Gastroesophageal sphincter (tissue), 4 donors: ENCODE measurements around the gene KANK4. TPM values are rescaled to one million over a fixed set of nuclear protein-coding genes. Genes with fewer than 3 reads are reported as not detected.

Source experiments
- ATAC-seq: fragments of 150-250 bp; one replicate; pipeline ENCODE4 v1.9.1; 2016; ENCODE audit warnings: mild to moderate bottlenecking, moderate library complexity
- H3K27ac ChIP-seq, 4 donors: fragments of 200-600 bp; sonication (generic) in 3 of 4; 1 replicate in 3 of 4; 2 replicates in 1 of 4; pipeline ENCODE4 v1.5.1; 2016 to 2019
- H3K27me3 ChIP-seq: fragments of 200-600 bp; sonication (generic); one replicate; pipeline ENCODE4 v1.5.1; 2019
- H3K36me3 ChIP-seq, 2 donors: fragments of 200-600 bp; sonication (generic); one replicate each; pipeline ENCODE4 v1.5.1; 2019; ENCODE audit warnings: control low read depth in 1 of 2
- H3K4me1 ChIP-seq, 3 donors: fragments of 200-600 bp; sonication (generic); 1 replicate in 2 of 3; 2 replicates in 1 of 3; pipeline ENCODE4 v1.5.1; 2016 to 2019; ENCODE audit warnings: control low read depth in 2 of 3
- H3K4me3 ChIP-seq, 2 donors: fragments of 200-600 bp; sonication (generic); one replicate each; pipeline ENCODE4 v1.5.1; 2019; ENCODE audit warnings: mild to moderate bottlenecking in 1 of 2, moderate library complexity in 1 of 2
- H3K9me3 ChIP-seq, 3 donors: fragments of 200-600 bp; sonication (generic); one replicate each; pipeline ENCODE4 v1.5.1; 2017 to 2019; ENCODE audit warnings: control low read depth in 2 of 3
- EP300 ChIP-seq: sonication (generic); formaldehyde crosslinking; IDR thresholded peaks from one replicate; pipeline ENCODE4 v1.6.1; 2017; ENCODE audit warnings: antibody characterized with exemption, mild to moderate bottlenecking
- POLR2A ChIP-seq, 2 donors: fragments of 450-650 bp; IDR thresholded peaks; one replicate each; pipeline ENCODE4 v1.6.1; 2017; ENCODE audit warnings: antibody characterized with exemption in 2 of 2, mild to moderate bottlenecking in 2 of 2, moderate library complexity in 1 of 2
- POLR2AphosphoS5 ChIP-seq: sonication (generic); formaldehyde crosslinking; IDR thresholded peaks from one replicate; pipeline ENCODE4 v1.6.1; 2017; ENCODE audit warnings: antibody characterized with exemption
- whole genome bisulfite sequencing, 2 donors: methylation state at CpG; one replicate each; pipeline ENCODE4 v1.1.5; 2018; ENCODE audit warnings: low coverage in 1 of 2; 5-methylcytosine and 5-hydroxymethylcytosine counted together
- total RNA-seq, 4 donors: library from RNA; depleted of rRNA; stranded (reverse); fragments of >200 nt; gene quantifications; one replicate each; pipeline ENCODE4 v1.1.0, GENCODE V29; 2016
- TF ChIP-seq, protein P1 (sequence below), 4 experiments: fragments of 200-600 bp in 2 of 4; fragments of 450-650 bp in 2 of 4; sonication (generic) in 1 of 4; IDR thresholded peaks; one replicate each; pipeline ENCODE4 v1.5.1; 2017 to 2019; ENCODE audit warnings: antibody characterized with exemption in 4 of 4, mild to moderate bottlenecking in 2 of 4, moderate library complexity in 2 of 4

The KANK4 gene
- total RNA-seq, 4 donors from 2014 or later: 0.16 to 0.73 (median 0.29) TPM

DNA sequence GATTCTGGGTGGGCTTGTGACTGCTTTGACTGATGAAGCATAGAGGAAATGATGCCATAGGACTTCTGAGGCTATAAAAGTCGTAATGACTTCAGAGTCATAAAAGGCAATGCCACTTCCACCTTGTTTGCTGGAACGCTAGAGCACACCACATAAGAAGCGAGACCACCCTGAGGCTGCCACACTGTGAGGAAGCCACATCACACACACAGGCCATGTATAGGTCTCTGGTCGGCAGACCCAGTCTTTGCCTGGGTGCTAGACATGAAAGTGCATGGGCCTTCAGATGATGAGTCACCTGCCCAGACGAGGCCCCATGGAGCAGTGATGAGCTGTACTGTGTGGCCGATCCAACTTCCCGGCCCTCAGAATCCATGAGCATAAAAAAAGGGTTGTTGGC lies 14.2 kb upstream of the KANK4 start:
- 29 to 87% methylated on average over 1 to 3 of the region's 7 CpGs for WGBS, 2 donors
- no peak for ATAC-seq

DNA sequence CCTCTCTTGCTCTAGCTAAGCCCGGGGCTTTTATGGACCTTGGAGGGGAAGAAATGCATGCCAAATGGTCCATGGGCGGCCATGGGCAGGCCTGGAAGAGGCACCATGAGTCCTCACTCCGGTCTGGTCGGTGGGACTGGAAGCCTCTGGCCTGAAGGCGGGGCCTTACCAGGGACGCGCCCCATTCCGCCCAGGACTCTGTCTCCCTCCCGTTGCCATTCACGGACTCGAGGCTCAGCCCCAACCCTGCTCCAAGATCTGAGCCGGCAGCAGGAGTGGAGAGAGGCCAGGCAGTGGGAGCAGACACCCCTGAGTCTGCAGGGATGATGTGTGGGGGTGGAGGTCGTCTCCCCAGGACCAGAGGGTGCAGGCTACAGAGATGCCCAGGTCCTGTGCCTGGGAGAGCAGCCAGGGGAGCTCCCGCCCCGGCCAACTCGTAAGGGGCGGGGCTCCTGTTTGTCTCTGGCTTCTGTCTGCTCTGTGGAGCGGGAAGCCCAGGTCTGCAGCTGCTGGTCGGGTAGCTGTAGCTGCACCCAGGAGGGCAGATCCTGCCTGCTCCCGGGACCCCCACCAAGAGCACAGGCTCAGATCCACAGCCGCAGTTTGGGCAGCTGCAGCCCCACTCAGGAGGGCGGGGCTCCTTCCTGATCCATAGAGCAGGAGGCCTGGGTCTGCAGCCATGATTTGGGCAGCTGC lies 8.3 kb upstream of the KANK4 start:
- Histone ChIP-seq H3K4me1 (no peaks in the 10 kb centered on the region), H3K27me3 (peaks cover 12% of the 10 kb centered on the region), H3K4me3 (no peak overlapping the region), H3K36me3 (no peaks in the 10 kb centered on the region), H3K27ac (no peak overlapping the region), H3K9me3 (no peaks in the 10 kb centered on the region)
- no peak for ATAC-seq
- 60% methylated on average over 1 of the region's 22 CpGs; no CpG with 5 or more reads in 1 of the 2 donors for WGBS, 2 donors
- TF ChIP-seq POLR2AphosphoS5 (no peak), POLR2A (IDR thresholded peaks at IDR 0.05) (no peak), EP300 (no peak)
- TF ChIP-seq, protein P1, sequence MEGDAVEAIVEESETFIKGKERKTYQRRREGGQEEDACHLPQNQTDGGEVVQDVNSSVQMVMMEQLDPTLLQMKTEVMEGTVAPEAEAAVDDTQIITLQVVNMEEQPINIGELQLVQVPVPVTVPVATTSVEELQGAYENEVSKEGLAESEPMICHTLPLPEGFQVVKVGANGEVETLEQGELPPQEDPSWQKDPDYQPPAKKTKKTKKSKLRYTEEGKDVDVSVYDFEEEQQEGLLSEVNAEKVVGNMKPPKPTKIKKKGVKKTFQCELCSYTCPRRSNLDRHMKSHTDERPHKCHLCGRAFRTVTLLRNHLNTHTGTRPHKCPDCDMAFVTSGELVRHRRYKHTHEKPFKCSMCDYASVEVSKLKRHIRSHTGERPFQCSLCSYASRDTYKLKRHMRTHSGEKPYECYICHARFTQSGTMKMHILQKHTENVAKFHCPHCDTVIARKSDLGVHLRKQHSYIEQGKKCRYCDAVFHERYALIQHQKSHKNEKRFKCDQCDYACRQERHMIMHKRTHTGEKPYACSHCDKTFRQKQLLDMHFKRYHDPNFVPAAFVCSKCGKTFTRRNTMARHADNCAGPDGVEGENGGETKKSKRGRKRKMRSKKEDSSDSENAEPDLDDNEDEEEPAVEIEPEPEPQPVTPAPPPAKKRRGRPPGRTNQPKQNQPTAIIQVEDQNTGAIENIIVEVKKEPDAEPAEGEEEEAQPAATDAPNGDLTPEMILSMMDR (IDR thresholded peaks at IDR 0.05): no peak

More for the DNA sequence above, 14.2 kb upstream of the KANK4 start:
- H3K4me1 ChIP-seq: peaks cover 0 to 14% (median 0%) of the 10 kb centered on the region in 3 donors
- TF ChIP-seq EP300 (no peak), POLR2A (IDR thresholded peaks at IDR 0.05) (no peak), POLR2AphosphoS5 (no peak)
- TF ChIP-seq, protein P1 (IDR thresholded peaks at IDR 0.05): no peak
- no peak overlapping the region for H3K4me3 ChIP-seq
- H3K9me3 ChIP-seq: no peaks in the 10 kb centered on the region
- H3K36me3 ChIP-seq: no peaks in the 10 kb centered on the region
- no peaks in the 10 kb centered on the region for H3K27me3 ChIP-seq
- no peak overlapping the region for H3K27ac ChIP-seq

DNA sequence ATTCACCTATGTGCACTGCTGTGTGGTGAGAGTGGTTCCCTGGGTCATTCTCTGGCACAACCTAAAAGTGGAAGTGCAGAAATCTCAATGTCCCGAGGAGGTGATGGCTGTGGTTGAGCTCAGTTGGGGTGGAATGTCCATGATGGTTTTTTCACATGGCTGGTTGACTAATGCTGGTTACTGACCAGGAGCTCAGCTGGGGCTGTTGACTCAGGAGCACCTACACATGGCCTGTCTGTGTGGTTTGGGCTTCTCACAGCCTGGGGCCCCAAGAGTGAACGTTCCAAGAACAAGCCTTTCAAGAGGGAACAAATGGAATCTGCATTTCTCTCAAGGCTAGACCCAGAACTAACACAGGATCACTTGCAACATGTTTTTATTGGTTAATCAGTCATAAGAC lies 6.4 kb upstream of the KANK4 start:
- Histone ChIP-seq H3K9me3 (no peaks in the 10 kb centered on the region), H3K4me3 (no peak overlapping the region), H3K27ac (no peak overlapping the region), H3K36me3 (no peaks in the 10 kb centered on the region), H3K4me1 (no peaks in the 10 kb centered on the region), H3K27me3 (peaks cover 15% of the 10 kb centered on the region)
- WGBS, 2 donors: 83% methylated on average over 1 of the region's 2 CpGs; no CpG with 5 or more reads in 1 of the 2 donors
- ATAC-seq: no peak
- TF ChIP-seq POLR2AphosphoS5: no peak
- TF ChIP-seq EP300: no peak
- TF ChIP-seq, protein P1 (IDR thresholded peaks at IDR 0.05): no peak
- no peak for TF ChIP-seq POLR2A (IDR thresholded peaks at IDR 0.05)

DNA sequence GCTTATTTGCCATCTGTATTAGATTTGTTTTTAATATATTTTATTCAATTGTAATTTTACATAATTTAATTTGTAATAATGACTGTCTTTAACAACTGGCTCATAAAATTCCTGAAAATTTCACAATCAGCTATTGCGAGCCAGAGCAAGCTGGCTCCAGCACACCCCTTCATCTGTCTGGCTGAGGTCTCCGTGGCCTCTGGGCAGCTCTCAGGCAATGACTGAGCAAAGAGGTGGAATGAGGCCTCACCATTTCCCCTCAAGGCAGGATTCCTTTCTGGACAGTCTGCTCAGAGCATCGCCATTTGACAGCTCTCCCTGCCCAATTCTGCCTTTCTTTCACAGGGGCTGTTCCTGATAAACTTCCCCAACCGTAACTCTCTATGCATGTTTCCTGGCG lies 5.8 kb upstream of the KANK4 start:
- H3K36me3 ChIP-seq: no peaks in the 10 kb centered on the region
- 96% methylated on average over 3 of the region's 5 CpGs; no CpG with 5 or more reads in 1 of the 2 donors for WGBS, 2 donors
- H3K4me3 ChIP-seq: no peak overlapping the region
- H3K27me3 ChIP-seq: peaks cover 21% of the 10 kb centered on the region
- H3K27ac ChIP-seq: no peak overlapping the region
- TF ChIP-seq, protein P1 (IDR thresholded peaks at IDR 0.05): no peak
- TF ChIP-seq POLR2AphosphoS5: no peak
- TF ChIP-seq POLR2A (IDR thresholded peaks at IDR 0.05): no peak
- no peak for TF ChIP-seq EP300
- H3K9me3 ChIP-seq: no peaks in the 10 kb centered on the region
- peak; percentile 72 for ATAC-seq
- H3K4me1 ChIP-seq: no peaks in the 10 kb centered on the region

DNA sequence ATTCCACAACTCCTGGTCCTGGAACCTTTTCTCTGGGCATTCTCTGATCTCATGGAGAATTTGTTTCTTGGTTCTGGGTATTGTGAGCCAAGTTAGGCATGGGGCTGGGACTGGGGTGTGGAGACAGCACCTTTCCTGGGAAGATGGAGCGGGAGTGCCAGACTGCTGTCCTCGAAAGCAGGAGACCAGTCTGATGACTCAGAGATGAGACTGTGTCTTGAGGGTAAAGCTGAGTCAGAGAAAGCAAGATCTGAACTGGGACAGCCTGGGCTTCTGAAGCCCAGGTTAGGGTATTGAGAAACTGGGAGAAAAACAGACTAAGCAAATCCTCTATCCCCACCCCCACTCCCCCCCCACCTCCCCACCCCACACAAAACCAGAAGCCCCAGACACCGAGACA lies 2.2 kb upstream of the KANK4 start:
- peaks cover 42% of the 10 kb centered on the region for H3K27me3 ChIP-seq
- 48 to 60% methylated on average over 1 to 2 of the region's 3 CpGs for WGBS, 2 donors
- H3K27ac ChIP-seq: no peak overlapping the region
- H3K9me3 ChIP-seq: no peaks in the 10 kb centered on the region
- peaks cover 0 to 11% (median 0%) of the 10 kb centered on the region in 3 donors for H3K4me1 ChIP-seq
- H3K4me3 ChIP-seq: no peak overlapping the region
- no peaks in the 10 kb centered on the region for H3K36me3 ChIP-seq
- TF ChIP-seq EP300: no peak
- TF ChIP-seq, protein P1 (IDR thresholded peaks at IDR 0.05): no peak
- no peak for TF ChIP-seq POLR2AphosphoS5
- no peak for TF ChIP-seq POLR2A (IDR thresholded peaks at IDR 0.05)
- no peak for ATAC-seq
